ENCODE data around the gene SLC16A9.
"Not testable (repeated sequence)": the region's sequence is repeated elsewhere in the genome, so short reads cannot be mapped to it uniquely, and the experiment has no call there.

The SLC16A9 gene

DNA sequence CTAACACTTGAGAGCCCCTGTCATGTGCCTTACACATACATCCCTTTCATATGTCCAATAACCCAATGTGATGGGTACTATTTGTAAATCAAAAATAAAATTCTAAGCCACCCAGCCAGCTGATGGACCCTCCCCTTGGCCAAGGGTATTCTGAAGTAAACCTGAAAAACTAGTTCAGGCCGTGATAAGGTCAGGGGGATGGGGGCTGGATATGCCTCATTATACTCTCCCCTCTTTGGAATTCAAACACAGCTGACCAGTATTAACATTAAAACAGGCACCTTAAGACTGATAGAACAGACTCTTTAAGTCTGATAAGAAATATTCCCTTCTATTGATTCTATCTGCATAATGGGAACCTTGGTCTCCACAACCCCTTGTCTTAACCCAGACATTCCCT lies 51.9 kb downstream of the SLC16A9 start:
- H3K4me3 ChIP-seq (ENCODE audit: low read depth, low read length) = no peak overlapping the region
- TF ChIP-seq, protein P1, sequence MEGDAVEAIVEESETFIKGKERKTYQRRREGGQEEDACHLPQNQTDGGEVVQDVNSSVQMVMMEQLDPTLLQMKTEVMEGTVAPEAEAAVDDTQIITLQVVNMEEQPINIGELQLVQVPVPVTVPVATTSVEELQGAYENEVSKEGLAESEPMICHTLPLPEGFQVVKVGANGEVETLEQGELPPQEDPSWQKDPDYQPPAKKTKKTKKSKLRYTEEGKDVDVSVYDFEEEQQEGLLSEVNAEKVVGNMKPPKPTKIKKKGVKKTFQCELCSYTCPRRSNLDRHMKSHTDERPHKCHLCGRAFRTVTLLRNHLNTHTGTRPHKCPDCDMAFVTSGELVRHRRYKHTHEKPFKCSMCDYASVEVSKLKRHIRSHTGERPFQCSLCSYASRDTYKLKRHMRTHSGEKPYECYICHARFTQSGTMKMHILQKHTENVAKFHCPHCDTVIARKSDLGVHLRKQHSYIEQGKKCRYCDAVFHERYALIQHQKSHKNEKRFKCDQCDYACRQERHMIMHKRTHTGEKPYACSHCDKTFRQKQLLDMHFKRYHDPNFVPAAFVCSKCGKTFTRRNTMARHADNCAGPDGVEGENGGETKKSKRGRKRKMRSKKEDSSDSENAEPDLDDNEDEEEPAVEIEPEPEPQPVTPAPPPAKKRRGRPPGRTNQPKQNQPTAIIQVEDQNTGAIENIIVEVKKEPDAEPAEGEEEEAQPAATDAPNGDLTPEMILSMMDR (IDR thresholded peaks at IDR 0.05; ENCODE audit: borderline replicate concordance, insufficient read depth, low read depth, low read length) = no peak

DNA sequence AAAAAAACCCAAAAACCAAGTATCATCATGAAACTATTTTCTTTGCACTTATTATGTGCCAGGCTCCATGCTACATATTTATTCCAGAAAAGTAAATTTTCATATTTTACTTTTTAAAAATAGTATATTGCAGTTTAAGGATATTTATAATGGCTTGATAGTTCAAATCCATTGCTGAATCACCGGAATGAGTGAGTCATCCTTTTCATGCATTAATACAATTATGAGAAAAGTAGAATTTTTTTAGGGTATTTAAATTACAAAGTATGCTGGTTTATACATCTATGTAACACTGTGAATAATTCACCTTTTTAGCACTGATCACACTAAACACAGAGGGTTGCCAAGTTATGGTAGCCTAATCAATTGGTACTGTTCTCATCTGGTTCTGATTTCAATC lies 54.3 kb downstream of the SLC16A9 start:
- no peak overlapping the region for H3K4me3 ChIP-seq (ENCODE audit: low read depth, low read length)
- TF ChIP-seq, protein P1 (IDR thresholded peaks at IDR 0.05; ENCODE audit: borderline replicate concordance, insufficient read depth, low read depth, low read length) = no peak

DNA sequence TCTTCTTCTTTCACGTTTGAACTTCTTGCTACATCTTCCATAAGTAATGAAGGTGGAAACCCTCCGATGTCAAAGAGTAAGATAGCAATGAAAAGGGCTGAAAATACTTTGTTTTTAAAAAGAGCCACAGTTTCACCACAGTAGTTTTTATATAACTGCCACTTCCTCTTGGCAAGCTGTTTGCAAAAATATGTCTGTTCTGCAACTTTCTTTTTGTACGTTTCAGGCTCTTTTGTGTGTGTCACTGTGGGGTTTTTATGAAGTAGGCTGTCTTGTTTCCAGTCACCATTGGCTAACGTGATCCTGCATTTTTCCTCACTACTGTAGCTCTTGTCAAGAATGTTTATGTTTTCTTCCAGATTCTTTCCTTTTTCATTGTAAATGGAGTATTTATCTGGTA lies 55.6 kb downstream of the SLC16A9 start:
- TF ChIP-seq, protein P1 (IDR thresholded peaks at IDR 0.05; ENCODE audit: borderline replicate concordance, insufficient read depth, low read depth, low read length) = no peak
- no peak overlapping the region for H3K4me3 ChIP-seq (ENCODE audit: low read depth, low read length)

DNA sequence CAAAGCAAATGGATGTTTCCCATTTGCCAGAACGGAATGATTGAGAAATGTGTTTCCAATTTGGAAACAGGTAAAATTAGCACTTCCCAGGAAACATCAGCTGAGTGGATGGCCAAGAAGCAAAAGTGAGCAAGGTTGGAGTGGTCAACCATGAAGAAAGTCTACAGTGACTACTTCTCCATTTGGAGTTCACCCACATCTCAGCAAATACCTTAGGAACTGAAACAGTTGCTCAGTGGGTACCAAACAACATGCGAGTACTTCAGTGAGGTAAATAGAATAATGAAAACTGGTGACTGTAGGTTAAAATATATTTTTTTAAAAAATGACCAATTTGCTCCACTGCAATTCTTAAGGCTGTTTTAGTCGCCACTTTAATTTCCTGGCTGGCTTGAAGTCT lies 57.7 kb downstream of the SLC16A9 start:
- H3K4me3 ChIP-seq (ENCODE audit: low read depth, low read length) = no peak overlapping the region
- TF ChIP-seq, protein P1 (IDR thresholded peaks at IDR 0.05; ENCODE audit: borderline replicate concordance, insufficient read depth, low read depth, low read length) = no peak

DNA sequence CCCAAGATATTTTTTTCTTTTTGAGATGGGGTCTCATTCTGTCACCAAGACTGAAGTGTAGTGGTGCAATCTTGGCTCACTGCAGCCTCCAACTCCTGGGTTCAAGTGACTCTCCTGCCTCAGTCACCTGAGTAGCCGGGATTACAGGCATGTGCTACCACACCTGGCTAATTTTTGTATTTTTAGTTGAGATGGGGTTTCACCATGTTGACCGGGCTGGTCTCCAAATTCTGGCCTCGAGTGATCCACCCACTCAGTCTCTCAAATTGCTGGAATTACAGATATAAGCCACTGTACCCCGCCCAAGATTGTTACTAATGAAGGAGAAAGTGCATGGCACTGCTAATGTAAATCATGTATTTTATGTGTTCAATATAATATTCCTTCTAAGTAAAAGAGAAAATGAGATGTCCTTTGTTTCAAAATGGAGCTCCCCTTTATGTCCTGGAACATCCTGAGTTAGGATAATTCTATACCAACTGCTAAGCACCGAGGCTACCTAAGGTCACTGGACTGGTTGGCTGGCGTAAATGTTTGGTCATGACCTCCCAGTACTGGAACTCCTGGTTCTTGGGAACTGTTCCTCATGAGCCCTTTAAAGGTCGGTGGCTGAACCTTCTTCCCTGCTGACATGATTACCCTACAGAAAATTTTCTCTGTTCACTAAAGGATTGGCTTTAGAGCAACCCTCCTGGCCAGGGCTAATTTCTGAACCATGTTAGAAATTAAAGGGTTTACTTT lies 59.9 kb downstream of the SLC16A9 start:
- TF ChIP-seq, protein P1 (IDR thresholded peaks at IDR 0.05; ENCODE audit: borderline replicate concordance, insufficient read depth, low read depth, low read length) = no peak
- no peak overlapping the region for H3K4me3 ChIP-seq (ENCODE audit: low read depth, low read length)

DNA sequence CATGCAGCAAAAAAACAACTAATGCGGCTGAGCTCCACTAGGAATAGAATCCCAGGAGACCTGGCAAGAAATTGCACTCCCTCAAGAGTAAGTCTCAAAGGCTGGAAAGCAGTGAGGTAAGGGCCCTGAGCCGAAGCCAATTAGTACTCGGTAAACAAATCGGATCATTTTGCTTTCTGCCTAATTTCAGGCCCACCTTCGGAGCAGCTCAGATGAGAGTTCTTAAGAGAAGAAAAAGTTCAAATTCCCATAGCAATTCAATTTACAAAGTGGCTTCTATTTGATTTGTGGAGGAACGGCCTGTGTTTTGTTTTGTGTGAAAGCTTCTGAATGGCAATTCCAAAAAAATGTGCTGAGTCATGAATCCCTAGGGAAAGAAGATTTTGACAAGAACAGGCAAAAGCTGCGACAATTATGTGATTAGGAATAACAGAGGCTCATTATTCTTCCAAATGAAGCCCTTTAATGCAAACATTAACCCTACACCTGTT lies 60.9 kb downstream of the SLC16A9 start:
- TF ChIP-seq, protein P1 (IDR thresholded peaks at IDR 0.05; ENCODE audit: borderline replicate concordance, insufficient read depth, low read depth, low read length) = no peak
- H3K4me3 ChIP-seq (ENCODE audit: low read depth, low read length) = no peak overlapping the region

DNA sequence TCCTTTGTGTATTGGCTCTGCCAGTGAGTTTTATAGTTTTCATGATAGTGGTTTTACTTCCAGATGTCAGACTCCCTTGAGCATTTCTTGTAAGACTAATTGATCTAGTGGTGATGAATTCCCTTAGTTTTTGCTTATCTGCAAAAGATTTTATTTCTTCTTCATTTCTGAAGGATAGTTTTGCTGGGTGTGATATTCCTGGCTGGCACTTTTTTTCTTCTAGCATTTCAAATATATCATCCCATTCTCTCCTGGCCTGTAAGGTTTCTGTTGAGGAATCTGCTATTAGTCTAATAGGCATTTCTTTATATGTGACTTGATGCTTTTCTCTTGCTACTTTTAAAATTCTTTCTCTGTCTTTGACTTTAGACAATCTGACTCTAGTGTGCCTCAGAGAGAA lies 64.8 kb downstream of the SLC16A9 start:
- TF ChIP-seq, protein P1 (IDR thresholded peaks at IDR 0.05; ENCODE audit: borderline replicate concordance, insufficient read depth, low read depth, low read length) = no peak
- no peak overlapping the region for H3K4me3 ChIP-seq (ENCODE audit: low read depth, low read length)

DNA sequence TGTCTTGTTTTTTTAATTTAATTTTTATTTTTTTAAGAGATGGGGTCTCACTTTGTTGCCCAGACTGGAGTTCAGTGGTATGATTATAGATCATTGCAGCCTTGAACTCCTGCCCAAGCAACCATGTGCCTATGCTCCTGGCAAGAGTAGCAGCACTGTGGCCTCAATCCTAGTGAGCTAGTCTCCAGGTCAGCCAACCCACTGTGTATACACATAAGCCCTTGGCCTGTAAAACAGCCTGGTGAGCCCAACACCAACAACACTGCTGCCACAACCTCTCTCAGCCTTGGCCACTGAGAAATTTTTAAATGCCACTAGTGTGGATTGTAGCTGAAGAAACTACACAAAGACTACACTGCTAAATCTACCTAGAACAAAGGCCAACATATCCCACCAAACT lies 68.0 kb downstream of the SLC16A9 start:
- H3K4me3 ChIP-seq (ENCODE audit: low read depth, low read length) = not testable (repeated sequence)
